A549 treated with Mapracorat at 1 μM for 4 hours (cell line): ENCODE measurements around the gene SHOC2. TPM values are rescaled to one million over a fixed set of nuclear protein-coding genes. Genes with fewer than 3 reads are reported as not detected.

Source experiments
- total RNA-seq: library from RNA; stranded (reverse); fragments of 200-300 nt; extraction: Qiagen RNA extraction; gene quantifications from 5 replicates; pipeline ENCODE4 v1.2.3, GENCODE V29; 2022

Gene SHOC2
- total RNA-seq = 14.8 to 21.2 TPM (median 18.7 TPM) in 5 replicates

GRCh38 chr10:110919349-110919931 lies at the start of gene SHOC2:
SHOC2 (plus strand) TSS chr10:110919604; CDS start chr10:110964359, 44,755 bp downstream.

GRCh38 chr10:110871298-110872084 lies 47.9 kb upstream of the SHOC2 start, which contains the start of gene PDCD4:
PDCD4 (plus strand) TSS chr10:110871928; CDS start chr10:110876028, 4,100 bp downstream.

GRCh38 chr10:110918643-110919348 lies 608 bp upstream of the SHOC2 start, which contains the start of gene BBIP1:
BBIP1 (minus strand) TSS chr10:110919180; CDS start chr10:110918157, 1,023 bp downstream.

Other genes with a start within 250 kb of the SHOC2 start
- gene PDCD4, start 47.7 kb upstream of the SHOC2 start, total RNA-seq = 22.0 to 33.1 TPM (median 28.0 TPM) in 5 replicates
- gene BBIP1, start 424 bp upstream of the SHOC2 start, total RNA-seq = 33.0 to 53.9 TPM (median 35.2 TPM) in 5 replicates
- 0.07 to 0.14 TPM (median 0.08 TPM) in 4 of 5 replicates, not detected in the other for gene ADRA2A, start 157.4 kb downstream of the SHOC2 start, total RNA-seq